Liver (tissue), 9 donors: ENCODE data around the gene POLR2B. TPM values are rescaled to one million over a fixed set of nuclear protein-coding genes. Genes with fewer than 3 reads are reported as not detected.

ENCODE experiments used
- DNase-seq: peaks from one replicate; pipeline ENCODE4 v3.0.0-alpha.2; 2017; ENCODE audit warnings: low spot score
- H3K27ac ChIP-seq, 2 donors: one replicate each; pipeline ENCODE4 v1.7.0; 2013; ENCODE audit warnings: inconsistent platforms in 2 of 2, low read length in 2 of 2, control low read depth in 1 of 2, low read depth in 1 of 2, mild to moderate bottlenecking in 1 of 2
- H3K27me3 ChIP-seq, 4 donors: one replicate each; pipeline versions ENCODE4 v1.6.1 to v1.7.0; 2013; ENCODE audit warnings: low read length in 3 of 4, inconsistent platforms in 1 of 4, mild to moderate bottlenecking in 1 of 4, moderate library complexity in 1 of 4; ENCODE audit not compliant: control insufficient read depth in 4 of 4, insufficient read depth in 4 of 4
- H3K36me3 ChIP-seq, 4 donors: one replicate each; pipeline versions ENCODE4 v1.6.1 to v1.7.0; 2013; ENCODE audit warnings: low read length in 3 of 4, mild to moderate bottlenecking in 3 of 4, low read depth in 1 of 4, moderate library complexity in 1 of 4; ENCODE audit not compliant: control insufficient read depth in 4 of 4, insufficient read depth in 3 of 4
- H3K4me1 ChIP-seq, 4 donors: one replicate each; pipeline versions ENCODE4 v1.6.1 to v1.7.0; 2013; ENCODE audit warnings: low read length in 3 of 4, mild to moderate bottlenecking in 3 of 4, moderate library complexity in 1 of 4; ENCODE audit not compliant: control insufficient read depth in 4 of 4, insufficient read depth in 4 of 4
- H3K4me3 ChIP-seq, 3 donors: one replicate each; pipeline versions ENCODE4 v1.6.1 to v1.7.0; 2013; ENCODE audit warnings: low read length in 3 of 3, control low read depth in 1 of 3, low read depth in 1 of 3, mild to moderate bottlenecking in 1 of 3
- H3K9ac ChIP-seq, 2 donors: one replicate each; pipeline ENCODE4 v1.7.0; 2013; ENCODE audit warnings: low read length in 2 of 2, mild to moderate bottlenecking in 2 of 2, moderate library complexity in 2 of 2, control low read depth in 1 of 2, low read depth in 1 of 2
- H3K9me3 ChIP-seq, 4 donors: one replicate each; pipeline versions ENCODE4 v1.6.1 to v1.7.0; 2013; ENCODE audit warnings: low read length in 3 of 4; ENCODE audit not compliant: control insufficient read depth in 4 of 4
- ATF3 ChIP-seq: IDR thresholded peaks from 2 replicates; pipeline ENCODE4 v1.6.1; 2016; ENCODE audit warnings: antibody characterized with exemption
- FOXA2 ChIP-seq: IDR thresholded peaks from 2 replicates; pipeline ENCODE4 v1.6.1; 2016; ENCODE audit warnings: antibody characterized with exemption
- HNF4A ChIP-seq, 2 donors: conservative IDR thresholded peaks; 2 replicates each; pipeline ENCODE4 v1.6.1; 2016; ENCODE audit warnings: antibody characterized with exemption in 2 of 2, mild to moderate bottlenecking in 2 of 2
- JUND ChIP-seq, 2 donors: IDR thresholded peaks; 2 replicates each; pipeline ENCODE4 v1.6.1; 2016; ENCODE audit warnings: antibody characterized with exemption in 2 of 2
- MAX ChIP-seq: IDR thresholded peaks from 2 replicates; pipeline ENCODE4 v1.6.1; 2016; ENCODE audit warnings: antibody characterized with exemption
- NR2F2 ChIP-seq: IDR thresholded peaks from 2 replicates; pipeline ENCODE4 v1.6.1; 2016; ENCODE audit warnings: antibody characterized with exemption
- RAD21 ChIP-seq, 2 donors: IDR thresholded peaks; 2 replicates each; pipeline ENCODE4 v1.6.1; 2016; ENCODE audit warnings: antibody characterized with exemption in 2 of 2, mild to moderate bottlenecking in 2 of 2
- REST ChIP-seq: IDR thresholded peaks from 2 replicates; pipeline ENCODE4 v1.6.1; 2016; ENCODE audit warnings: antibody characterized with exemption, mild to moderate bottlenecking
- RXRA ChIP-seq, 2 donors: IDR thresholded peaks; 2 replicates each; pipeline ENCODE4 v1.6.1; 2017 to 2018; ENCODE audit warnings: antibody characterized with exemption in 2 of 2, mild to moderate bottlenecking in 1 of 2
- SP1 ChIP-seq: IDR thresholded peaks from 2 replicates; pipeline ENCODE4 v1.6.1; 2018; ENCODE audit warnings: antibody characterized with exemption, mild to moderate bottlenecking
- TAF1 ChIP-seq: conservative IDR thresholded peaks from 2 replicates; pipeline ENCODE4 v1.6.1; 2016; ENCODE audit warnings: antibody characterized with exemption, mild to moderate bottlenecking
- YY1 ChIP-seq: IDR thresholded peaks from 2 replicates; pipeline ENCODE4 v1.6.1; 2016; ENCODE audit warnings: antibody characterized with exemption, mild to moderate bottlenecking
- ZBTB33 ChIP-seq: IDR thresholded peaks from 2 replicates; pipeline ENCODE4 v1.6.1; 2016; ENCODE audit warnings: antibody characterized with exemption
- WGBS: extraction: QIAGEN DNeasy Blood & Tissue Kit; methylation state at CpG from one replicate; pipeline ENCODE4 v1.1.7; 2013; 5-methylcytosine and 5-hydroxymethylcytosine counted together
- polyA plus RNA-seq, 2 donors: library from polyadenylated mRNA; stranded (reverse) in 1 of 2; unstranded in 1 of 2; fragments of 200-250 nt in 1 of 2; fragments of >200 nt in 1 of 2; fragmentation: Nextera tagmentation in 1 of 2; extraction: Ambion mirVana in 1 of 2; gene quantifications; one replicate each; pipeline versions ENCODE4 v1.2.1 to v1.2.3, GENCODE V29; 2013 to 2015
- total RNA-seq, 2 donors: library from RNA; depleted of rRNA; stranded (reverse); fragments of >200 nt; gene quantifications; one replicate each; pipeline ENCODE4 v1.2.3, GENCODE V29; 2014
- TF ChIP-seq, protein P1 (sequence below): fragments of 150-350 bp; IDR thresholded peaks from 2 replicates; pipeline ENCODE4 v1.5.1; 2017; ENCODE audit warnings: improper control_type of control experiment, low read depth, low read length; ENCODE audit not compliant: missing input control
- donor health status: healthy.
- donor health status: healthy.
- donor health status: healthy.
- donor health status: healthy.
- donor health status: healthy.

POLR2B gene
- total and polyA plus RNA-seq, 4 donors, result 16.6 to 64.4 (median 40.0) TPM

GRCh38 chr4:57064811-57065711, 86.4 kb downstream of the POLR2B start:
- Histone ChIP-seq H3K36me3 (no peaks in the 10 kb centered on the region), H3K27ac (peak overlapping the region; percentile 56 to 69), H3K4me3 (no peak overlapping the region), H3K9me3 (no peaks in the 10 kb centered on the region), H3K4me1 (peaks cover 0 to 8% (median 3%) of the 10 kb centered on the region in 4 donors), H3K27me3 (no peaks in the 10 kb centered on the region), H3K9ac (no peak overlapping the region)
- TF ChIP-seq YY1 (peak; percentile 7), JUND (IDR thresholded peaks at IDR 0.05) (peak; percentile 17 to 25), REST (peak; percentile 76), RAD21 (IDR thresholded peaks at IDR 0.05) (peak in 1 of 2 donors; percentile 14), NR2F2 (peak; percentile 61), SP1 (peak; percentile 25), ATF3 (no peak), RXRA (IDR thresholded peaks at IDR 0.05) (no peak), FOXA2 (no peak)
- TF ChIP-seq, protein P1, sequence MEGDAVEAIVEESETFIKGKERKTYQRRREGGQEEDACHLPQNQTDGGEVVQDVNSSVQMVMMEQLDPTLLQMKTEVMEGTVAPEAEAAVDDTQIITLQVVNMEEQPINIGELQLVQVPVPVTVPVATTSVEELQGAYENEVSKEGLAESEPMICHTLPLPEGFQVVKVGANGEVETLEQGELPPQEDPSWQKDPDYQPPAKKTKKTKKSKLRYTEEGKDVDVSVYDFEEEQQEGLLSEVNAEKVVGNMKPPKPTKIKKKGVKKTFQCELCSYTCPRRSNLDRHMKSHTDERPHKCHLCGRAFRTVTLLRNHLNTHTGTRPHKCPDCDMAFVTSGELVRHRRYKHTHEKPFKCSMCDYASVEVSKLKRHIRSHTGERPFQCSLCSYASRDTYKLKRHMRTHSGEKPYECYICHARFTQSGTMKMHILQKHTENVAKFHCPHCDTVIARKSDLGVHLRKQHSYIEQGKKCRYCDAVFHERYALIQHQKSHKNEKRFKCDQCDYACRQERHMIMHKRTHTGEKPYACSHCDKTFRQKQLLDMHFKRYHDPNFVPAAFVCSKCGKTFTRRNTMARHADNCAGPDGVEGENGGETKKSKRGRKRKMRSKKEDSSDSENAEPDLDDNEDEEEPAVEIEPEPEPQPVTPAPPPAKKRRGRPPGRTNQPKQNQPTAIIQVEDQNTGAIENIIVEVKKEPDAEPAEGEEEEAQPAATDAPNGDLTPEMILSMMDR, result no peak
- DNase-seq, result no peak
- WGBS, result 73% methylated on average over 20 of the region's 20 CpGs

DNA sequence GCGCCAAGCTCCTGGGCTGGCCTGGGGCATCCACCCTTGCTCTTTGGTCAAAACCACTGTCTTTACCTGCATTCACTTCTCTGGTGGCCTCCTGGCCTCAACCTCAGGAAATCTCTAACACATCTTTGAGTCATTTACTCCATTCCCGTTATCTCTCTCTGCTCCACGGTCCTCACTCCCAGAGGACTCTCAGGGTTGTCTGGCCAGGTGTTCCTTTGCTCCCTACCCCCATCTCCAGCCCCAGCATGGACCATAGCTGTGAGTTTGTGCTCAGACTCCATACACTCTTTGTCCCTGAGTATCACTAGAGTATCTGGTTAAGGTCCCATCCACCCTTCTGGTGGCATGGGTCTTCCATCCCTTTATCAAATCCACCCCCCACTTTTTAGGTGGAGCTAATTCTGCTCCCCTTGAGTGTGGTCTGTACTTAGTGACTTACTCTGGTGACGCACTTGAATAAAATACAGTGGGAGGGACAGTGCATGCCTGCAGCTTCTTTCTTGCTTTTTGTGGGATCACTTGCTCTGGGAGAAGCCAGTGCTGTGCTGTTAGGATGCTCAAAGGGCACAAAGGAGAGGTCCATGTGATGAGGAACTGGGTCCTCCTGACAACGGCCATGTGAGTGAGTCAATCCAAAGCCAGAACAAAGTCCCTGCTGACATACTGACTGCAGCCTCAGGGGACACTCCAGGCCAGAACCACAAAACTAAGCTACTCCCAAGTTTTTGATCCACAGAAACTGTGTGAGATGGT, 87.2 kb downstream of the POLR2B start:
- Histone ChIP-seq H3K9me3 (no peaks in the 10 kb centered on the region), H3K27ac (peak overlapping the region; percentile 56), H3K9ac (no peak overlapping the region), H3K36me3 (no peaks in the 10 kb centered on the region), H3K27me3 (no peaks in the 10 kb centered on the region), H3K4me3 (no peak overlapping the region), H3K4me1 (peaks cover 0 to 8% (median 3%) of the 10 kb centered on the region in 4 donors)
- 78% methylated on average over 5 of the region's 5 CpGs for WGBS
- DNase-seq, result no peak
- TF ChIP-seq HNF4A (conservative IDR thresholded peaks at IDR 0.05) (no peak), TAF1 (no peak), MAX (no peak), ATF3 (no peak), REST (no peak), NR2F2 (no peak), RAD21 (IDR thresholded peaks at IDR 0.05) (no peak), ZBTB33 (no peak)
- TF ChIP-seq, protein P1, result no peak
